Stimulated activated CD4-positive, alpha-beta T cell treated with anti-CD3 and anti-CD28 coated beads, Interleukin-2, amount 100 ng/mL, for 48 hours (primary cell): ENCODE measurements around the gene PGA4.
"Not testable (repeated sequence)": the region's sequence is repeated elsewhere in the genome, so short reads cannot be mapped to it uniquely, and the experiment has no call there.

Experiments
- DNase-seq, 2 donors: peaks; one replicate each; pipeline ENCODE4 v3.0.0-alpha.2; 2020

Gene PGA4

GRCh38 chr11:61252332-61252731 is 30.2 kb downstream of the PGA4 start:
- not testable (repeated sequence) for DNase-seq

DNA sequence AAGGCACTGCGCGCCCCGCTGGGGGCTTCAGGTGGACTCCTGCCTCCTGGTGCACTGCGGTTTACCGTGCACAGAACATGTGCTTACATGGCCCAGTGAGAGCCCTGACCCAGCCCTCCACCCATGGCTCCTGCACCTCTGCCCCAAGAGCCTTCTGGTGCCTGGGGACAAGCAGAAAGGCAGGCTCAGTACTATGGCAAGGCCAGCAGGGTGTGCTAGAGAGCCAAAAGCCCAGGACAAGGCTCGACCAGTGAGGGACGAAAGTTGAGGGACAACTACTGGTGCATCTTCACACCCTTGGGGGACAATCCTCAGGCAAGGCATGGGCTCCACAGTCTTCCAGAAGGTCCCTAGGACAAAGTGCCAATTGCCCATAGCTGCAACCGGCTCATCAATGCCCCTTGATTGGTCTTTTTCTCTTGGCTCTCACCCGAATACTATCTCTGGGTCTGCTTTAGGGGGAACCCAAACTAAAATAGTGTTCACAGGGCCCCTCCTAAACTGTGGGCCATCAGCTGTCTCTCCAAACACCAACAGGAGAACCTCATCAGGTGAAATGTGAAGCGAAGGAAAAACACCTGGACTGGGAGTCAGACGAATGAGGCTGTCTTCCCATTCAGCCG is 32.4 kb downstream of the PGA4 start:
- DNase-seq: peak; percentile 68 to 70

DNA sequence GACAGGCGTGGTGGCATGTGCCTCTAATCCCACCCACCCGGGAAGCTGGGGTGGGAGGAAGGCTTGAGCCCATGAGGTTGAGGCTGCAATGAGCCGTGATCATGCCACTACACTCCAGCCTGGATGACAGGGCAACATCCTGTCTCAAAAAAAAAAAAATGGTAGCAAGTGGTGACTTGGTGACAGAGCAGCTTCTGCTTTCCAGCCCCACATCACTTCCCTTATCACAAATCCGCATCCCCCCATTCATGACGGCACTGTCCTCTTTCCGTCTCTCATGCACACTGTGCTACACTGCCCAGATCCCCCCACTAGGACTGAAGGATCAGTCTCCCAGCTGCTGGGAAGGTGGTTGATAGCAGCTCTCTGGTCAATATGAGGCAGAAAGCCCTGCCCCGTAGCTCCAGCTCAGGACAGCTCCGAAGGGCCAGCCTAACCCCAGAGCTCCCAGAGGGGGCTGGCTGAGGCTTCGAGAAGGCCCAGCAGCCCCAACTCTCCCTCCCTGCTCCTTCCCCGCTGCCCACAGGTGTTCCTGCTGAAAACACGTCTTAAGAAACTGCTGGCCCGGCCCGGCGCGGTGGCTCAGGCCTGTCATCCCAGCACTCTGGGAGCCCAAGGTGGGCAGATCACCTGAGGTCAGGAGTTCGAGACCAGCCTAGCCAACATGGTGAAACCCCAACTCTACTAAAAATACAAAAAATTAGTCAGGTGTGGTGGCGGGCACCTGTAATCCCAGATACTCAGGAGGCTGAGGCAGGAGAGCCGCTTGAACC is 34.7 kb downstream of the PGA4 start:
- DNase-seq: no peak

DNA sequence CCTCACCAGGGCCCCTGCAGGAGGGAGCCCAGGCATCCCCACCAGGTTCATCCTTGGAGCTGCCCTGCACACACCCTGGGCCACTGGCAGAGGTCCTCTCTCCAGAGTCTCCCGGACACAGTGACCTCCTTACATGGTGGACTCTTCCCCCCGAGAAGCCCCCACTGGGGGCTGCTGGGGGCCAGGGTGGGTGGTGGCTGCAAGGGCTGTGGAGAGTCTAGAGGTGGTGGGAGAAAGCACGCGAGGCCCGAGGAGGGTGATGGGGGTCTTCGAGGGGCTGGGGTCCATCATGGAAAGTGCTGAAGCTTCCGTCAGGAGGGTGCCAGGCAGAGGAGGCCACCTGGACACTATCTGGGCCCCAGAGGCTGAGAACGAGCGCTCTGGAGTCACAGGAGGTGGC is 36.4 kb downstream of the PGA4 start:
- no peak for DNase-seq

DNA sequence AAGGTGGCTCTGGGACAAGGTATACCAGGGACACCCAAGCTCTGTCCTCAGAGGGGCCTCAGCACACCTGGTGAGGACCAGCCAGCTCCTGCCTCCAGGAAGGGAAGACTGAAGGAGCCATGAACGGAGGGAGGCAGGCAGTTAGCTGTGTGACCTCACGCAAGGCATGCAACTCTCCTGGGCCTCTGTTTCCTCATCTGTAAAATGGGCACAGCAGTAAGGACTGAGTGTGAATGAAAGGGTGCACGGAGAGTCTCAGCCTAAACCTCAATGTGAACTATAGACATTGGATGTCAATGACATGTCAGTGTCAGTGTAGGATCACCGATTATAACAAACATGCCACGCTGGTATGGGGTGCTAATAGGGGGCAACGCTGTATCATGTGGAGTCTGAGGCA is 37.2 kb downstream of the PGA4 start:
- DNase-seq: no peak

DNA sequence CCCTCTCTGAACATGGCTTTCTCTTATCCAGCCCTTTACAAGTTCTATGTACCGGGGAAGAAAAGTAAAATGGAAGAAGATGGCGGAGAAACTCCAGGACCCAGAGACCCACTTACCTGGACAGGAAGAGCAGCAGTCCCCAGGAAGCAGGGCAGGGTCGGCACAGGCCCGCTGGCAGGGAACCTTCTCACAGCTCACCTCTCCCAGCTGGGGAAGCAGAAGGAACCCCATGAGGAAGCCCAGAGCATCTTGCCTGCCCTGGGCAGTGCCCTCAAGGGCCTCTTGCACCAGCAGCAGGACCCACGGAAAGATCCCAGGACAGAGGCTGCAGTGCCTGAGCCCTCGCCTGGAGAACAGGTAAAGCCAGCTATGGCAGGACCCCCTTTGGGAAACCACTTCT is 42.2 kb downstream of the PGA4 start:
- no peak for DNase-seq

DNA sequence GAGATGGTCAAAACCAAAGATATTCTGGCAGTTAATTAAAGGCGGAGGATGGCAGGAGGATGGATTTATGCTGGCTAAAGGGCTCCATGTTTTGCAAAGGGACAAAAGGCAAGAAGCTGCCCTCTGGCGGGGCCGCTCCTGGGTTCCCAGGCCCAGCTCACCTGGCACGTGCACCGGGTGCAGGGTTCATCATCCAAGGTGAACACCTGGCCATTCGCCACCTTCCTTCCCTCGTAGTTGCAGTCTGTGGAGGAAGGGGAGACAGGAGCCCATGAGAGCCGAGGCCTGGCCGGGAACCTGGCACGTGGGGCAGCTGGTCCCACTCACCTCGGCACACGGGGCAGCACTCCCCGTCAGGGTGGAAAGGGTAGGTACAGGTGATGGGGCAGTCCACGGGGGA is 42.6 kb downstream of the PGA4 start:
- DNase-seq: no peak

DNA sequence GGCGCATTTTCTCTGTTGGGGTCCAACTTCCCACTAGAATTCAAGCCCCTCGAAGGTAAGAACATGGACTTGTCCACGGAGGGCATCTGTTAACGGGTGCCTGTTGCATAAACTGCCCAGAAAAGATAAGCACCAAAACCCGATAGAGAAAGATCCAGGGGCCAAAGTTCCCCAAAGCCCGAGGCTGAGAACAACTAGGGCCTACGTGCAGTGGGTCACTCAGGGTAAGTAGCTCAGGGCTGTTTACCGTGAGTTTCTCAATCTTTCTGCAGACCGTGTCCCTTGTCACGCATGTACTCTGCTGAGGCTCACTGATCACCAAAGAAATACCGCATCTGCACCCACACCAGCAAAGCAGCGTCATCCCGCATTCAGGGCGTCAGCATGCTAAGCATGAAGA is 43.2 kb downstream of the PGA4 start:
- no peak for DNase-seq

GRCh38 chr11:61266602-61267001 is 44.5 kb downstream of the PGA4 start:
- DNase-seq: no peak

DNA sequence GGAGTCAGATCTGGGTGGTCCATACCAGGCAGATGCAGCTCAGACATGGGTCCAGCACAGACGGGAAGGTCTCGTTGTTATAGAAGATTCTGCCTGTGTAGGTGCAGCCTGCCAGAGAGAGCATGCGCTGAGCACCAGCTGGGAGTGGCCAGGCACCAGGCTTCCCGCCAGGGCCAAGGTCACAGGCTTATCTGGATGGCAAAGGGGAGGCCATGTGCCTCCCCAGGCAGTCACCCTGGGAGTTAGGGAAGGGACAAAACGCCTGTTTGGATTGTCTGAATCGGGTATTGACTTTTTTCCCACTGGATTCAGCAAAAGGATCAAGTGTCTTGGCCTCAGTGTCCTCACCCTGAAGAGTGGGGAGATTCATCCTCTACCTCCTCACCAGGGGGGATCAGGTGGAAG is 45.3 kb downstream of the PGA4 start:
- no peak for DNase-seq

DNA sequence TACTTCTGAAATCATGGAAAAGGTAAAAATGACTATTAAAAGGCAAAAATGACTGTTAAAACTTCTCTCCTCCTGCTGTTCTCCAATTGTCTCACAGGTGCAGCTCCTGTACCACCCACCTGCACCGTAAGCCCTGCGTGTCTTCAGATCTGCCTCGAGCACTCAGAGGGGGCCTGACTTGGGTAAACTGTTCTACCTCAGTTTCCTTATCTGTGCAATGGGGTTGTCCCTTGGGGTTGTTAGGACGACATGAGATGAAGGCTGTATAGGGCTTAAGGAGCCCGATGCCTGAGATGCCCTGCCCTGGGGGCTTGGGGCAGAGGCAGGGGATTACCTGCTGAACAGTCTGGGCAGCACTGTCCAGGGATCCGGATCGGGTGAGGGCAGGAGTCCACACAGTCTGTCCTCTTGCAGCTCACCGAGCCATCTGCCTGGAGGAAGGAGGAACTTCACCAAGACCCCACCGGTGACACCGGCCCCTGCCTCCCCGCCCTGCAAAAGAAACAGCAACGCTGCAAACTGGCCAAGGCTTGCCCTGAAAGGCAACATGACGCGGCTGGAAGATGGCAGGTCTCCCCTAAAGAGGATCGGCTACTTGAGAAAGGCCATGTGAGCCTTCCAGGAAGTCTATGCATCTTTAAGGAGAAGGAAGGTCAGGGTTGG is 46.6 kb downstream of the PGA4 start:
- no peak for DNase-seq

DNA sequence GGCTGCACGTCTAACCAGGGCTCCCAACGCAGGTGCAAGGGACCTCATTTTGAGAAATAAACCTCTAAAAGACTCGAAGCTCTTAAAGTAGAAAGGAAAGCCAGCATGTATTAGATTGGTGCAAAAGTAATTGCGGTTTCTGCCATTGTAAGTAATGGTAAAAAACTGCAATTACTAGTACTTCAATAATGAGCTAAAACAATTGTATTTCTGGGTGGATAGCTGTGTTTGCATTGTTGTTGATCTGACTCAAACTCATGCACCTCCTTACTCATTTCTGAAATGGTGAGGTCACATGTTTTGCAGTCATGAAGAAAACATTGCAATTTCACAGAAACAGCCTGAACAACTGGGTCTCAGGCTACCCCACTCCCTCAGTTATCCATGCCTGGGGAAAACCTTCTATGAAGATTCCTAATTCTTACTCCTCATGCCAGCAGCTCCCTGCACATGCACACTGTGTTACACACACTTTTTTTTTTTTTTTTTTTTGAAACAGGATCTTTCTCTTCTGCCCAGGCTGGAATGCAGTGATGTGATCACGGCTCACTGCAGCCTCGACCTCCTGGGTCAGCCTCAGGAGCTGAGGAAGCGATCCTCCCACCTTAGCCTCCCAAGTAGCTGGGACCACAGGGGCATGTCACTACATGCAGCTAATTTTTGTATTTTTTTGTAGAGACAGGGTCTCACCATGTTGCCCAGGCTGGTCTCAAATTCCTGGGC is 48.4 kb downstream of the PGA4 start:
- DNase-seq: no peak

- DNase-seq: no peak
These were observed 50.6 kb downstream of the PGA4 start for GRCh38 chr11:61272731-61273130.

DNA sequence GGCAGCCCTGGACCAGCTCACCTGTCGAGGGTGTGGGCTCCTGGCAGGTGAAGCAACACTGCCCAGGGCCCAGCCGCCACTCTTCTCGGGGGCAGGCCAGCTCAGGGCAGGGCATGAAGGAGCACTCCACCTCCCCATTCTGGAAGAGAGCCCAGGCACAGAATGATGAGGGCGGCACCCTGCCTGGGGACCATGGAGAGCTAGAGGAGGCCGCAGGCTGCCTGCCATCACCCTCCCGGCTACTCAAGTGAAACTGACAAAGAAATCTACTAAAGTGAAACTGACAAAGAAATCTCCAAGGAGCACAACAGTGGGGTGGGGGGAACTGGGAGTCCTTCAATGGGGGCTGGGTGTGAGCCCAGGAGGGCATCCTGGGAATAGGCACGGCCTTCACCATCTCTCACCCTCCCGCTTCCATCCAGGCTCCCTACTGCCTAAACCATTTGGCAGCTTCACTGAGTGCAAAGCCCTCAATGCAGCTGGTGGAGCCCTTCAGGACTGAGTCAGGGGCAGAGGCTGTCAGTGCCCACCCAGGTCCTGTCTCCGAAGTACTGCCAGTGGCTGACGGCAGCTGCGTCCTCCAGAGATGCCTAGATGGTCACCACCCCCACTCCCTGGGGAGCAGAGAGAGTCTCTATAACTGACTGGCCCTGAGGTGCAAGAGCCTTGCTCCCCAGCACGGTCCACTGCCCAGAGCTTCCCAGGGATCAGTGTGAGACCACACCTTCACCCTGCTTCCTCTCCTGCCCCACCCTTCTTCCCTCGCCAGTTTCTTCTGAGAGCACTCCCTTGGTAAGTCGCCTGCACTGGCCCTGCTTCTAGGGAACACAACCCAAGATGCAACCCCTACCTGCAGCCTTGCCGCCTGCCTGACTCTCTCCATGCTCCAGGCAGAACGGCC is 51.3 kb downstream of the PGA4 start:
- DNase-seq: no peak

DNA sequence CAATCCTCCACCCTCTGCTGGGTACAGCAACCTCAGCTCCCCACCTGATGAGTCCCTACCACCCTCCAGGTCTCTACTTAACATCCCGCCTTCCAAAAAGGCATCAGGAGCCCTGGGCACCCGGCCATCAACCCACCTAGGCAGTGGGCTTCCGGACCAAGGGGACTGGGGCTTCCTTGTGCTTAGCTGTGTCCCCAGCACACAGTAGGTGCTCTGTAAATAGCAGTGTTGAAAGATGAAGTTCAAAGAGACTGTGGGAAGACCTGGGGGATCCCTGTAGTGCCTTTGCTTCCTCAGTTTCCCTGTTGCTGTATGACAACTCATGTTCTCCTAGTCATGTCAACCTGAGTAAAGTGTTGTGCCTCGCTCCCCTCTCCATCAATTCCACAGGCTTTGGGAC is 51.9 kb downstream of the PGA4 start:
- DNase-seq: no peak

DNA sequence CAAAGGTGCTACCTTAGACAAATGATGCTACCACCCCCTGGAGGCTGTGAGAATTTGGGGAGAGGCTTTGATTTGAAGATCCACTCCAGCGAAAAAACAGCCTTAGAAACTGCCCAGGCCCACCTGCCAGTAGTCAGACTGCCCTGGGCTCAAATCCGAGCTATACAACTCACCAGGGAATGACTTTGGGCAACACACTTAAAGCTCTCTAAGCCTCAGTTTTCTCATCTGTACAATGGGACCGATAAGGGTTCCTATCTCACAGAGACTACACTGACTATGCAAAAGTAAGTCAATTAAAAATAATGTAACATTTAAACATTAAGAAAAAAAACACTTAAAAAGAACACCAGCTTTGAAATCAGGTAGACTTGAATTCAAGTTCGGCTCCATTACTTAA is 53.0 kb downstream of the PGA4 start:
- no peak for DNase-seq

DNA sequence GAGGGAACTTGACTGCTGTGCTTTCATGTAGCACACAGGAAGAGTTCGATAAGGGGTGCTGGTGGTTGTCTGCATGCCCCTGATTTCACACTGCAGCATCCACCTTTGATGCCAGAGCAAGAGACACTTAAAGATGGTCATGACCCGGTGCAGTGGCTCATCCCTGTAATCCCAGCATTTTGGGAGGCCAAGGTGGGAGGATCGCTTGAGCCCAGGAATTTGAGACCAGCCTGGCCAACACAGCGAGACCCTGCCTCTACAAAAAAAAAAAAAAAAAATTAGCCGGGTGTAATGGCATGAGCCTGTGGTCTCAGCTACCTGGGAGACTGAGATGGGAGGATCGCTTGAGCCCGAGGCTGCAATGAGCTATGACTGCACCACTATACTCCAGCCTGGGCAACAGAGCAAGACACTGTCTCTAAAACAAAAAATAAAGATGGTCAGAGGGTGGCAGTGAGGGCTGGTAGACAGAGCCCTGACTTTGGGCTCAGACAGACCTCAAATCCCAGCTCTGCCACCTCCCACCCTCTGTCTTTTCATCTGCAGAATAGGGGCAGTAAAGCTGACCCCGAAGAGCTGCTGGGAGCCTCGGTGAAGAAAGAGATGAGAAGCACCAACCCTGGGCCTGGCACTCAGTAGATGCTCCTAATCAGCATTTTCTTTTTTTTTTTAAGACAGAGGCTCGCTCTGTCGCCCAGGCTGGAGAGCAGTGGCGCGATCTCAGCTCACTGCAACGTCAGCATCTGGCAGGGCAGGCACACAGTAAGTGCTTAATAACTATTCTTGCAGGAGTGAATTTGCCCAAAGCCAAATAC is 55.2 kb downstream of the PGA4 start:
- no peak for DNase-seq

GRCh38 chr11:61278001-61278470 is 55.9 kb downstream of the PGA4 start:
- DNase-seq: no peak

- DNase-seq: no peak
These were observed 58.0 kb downstream of the PGA4 start for GRCh38 chr11:61279934-61280659.

- DNase-seq: no peak
These were observed 58.9 kb downstream of the PGA4 start for GRCh38 chr11:61280883-61281580.
